Hematopoietic multipotent progenitor cell (in vitro differentiated cells): ENCODE data around the gene BRME1. TPM values are rescaled to one million over a fixed set of nuclear protein-coding genes. Genes with fewer than 3 reads are reported as not detected.

ENCODE experiments used
- DNase-seq, 3 donors: peaks; one replicate each; pipeline ENCODE4 v3.0.0-alpha.2; 2011 to 2015; ENCODE audit warnings: low read depth in 2 of 3, low spot score in 2 of 3
- total RNA-seq: library from RNA; depleted of rRNA; stranded (reverse); fragments of >200 nt; gene quantifications from one replicate; pipeline ENCODE4 v1.2.3, GENCODE V29; 2012

The BRME1 gene
- total RNA-seq, 1 donor: 2.4 TPM

GRCh38 chr19:13890136-13890535 is 15.8 kb downstream of the BRME1 start:
- DNase-seq: no peak

DNA sequence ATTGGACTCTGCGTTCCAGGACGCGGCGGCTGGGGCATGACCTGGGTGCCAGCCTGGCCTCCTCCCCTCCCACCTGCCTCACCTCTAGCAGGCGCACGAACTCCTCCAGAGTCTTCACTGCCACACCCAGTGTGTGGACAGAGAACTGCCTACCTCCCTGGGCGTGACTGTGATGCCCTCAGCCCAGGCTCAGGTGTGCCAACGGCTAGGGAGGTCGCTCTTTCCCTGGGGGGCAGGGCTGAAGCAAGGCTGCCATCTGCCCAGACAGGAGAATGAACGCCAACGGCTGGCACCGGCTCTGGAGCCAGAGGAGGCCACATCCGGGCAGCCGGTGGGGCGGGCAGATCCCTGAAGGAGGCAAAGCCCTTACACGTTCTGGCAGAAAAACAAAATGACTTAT is 17.6 kb downstream of the BRME1 start:
- no peak for DNase-seq

- DNase-seq: no peak
These were observed 18.4 kb downstream of the BRME1 start for GRCh38 chr19:13887517-13887916.

DNA sequence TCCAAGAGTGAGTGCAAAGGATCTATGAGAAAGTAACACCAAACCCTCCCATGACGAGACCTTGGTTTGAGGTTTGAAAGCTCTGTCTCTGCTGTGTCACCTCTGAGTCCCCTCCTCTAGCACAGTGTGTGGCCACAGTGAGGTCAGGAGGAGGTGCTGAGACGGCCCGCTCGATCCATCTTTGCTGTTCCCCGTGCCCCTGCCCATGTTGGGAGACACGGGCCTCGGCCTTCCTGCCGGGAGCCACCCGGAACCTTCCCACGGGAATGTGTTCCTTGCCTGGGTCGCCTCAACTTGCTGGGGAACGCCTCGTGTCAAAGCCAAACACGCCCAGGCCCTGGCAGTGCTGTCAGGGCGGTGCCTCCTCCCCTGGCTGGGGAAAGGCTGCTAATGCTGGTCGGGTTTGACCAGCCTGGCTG is 18.9 kb downstream of the BRME1 start:
- DNase-seq: no peak

- no peak for DNase-seq
These were observed 20.0 kb downstream of the BRME1 start for GRCh38 chr19:13885826-13886365.

DNA sequence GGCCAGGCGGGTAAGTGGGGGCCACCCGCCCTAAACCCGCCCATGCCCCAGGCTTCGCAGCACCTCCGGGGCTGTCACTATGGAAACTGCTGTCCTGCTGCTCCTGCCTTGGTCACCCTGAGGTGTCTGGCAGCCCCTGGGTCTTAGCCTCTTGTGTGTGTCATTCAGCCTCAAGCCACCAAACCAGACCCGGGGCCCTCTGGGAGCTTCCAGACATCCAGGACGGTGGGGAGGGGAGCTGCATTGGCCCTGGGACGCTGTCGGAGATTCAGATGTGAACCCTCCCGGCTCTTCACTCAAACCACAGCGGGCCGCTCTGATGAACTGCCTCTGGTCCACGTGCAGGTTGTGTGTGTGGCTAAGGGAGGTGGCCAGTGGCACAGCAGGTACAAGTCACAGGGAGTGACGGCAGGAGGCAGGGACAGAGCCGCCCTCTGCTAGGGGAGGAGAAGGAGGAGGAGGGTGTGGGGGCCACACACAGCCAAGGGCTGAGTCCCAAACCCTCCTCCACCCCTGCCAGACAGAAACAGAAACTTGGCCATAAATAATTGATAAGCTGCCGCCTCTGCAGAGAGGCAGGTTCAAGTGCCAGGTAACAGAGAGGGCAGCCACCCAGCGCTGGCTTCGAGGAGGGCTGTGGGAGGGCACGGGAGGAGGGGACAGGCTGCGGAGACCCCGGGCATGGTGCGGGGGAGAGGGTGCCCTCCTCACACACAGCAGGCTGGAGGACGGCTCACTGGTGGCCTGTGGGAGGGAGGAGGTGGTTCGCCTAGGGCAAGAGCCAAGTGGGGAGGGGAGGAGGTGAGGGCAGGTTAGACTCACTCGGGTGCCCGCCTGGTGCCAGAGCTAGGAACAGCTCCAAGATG is 21.0 kb downstream of the BRME1 start:
- DNase-seq: no peak

DNA sequence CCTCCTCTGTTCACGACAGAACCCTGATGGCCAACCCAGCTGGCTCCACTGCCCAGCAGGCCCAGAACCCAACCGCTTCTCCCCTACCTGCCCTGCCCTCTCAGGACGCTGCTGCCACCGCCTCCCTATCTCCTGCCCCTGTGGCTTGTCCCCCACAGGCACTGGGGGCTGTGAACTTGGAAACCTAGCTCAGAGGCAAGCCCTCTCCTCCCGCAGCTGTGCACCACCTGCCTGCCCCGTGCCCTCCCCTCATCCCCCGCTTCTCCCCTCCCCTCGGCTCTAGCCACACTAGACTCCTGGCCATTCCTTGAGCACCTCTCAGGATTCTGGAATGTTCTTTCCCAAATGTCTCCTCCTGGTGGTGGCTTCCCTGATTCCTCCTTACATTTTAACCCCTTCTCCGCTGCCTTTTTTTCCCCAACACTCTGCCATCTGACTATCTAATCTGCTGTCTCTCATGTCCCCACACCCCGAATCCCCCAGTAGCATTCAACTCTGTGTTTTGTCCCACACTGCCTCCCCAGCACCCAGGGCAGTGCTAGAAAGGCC is 22.3 kb downstream of the BRME1 start:
- no peak for DNase-seq

GRCh38 chr19:13882836-13883235 is 23.1 kb downstream of the BRME1 start:
- no peak for DNase-seq

DNA sequence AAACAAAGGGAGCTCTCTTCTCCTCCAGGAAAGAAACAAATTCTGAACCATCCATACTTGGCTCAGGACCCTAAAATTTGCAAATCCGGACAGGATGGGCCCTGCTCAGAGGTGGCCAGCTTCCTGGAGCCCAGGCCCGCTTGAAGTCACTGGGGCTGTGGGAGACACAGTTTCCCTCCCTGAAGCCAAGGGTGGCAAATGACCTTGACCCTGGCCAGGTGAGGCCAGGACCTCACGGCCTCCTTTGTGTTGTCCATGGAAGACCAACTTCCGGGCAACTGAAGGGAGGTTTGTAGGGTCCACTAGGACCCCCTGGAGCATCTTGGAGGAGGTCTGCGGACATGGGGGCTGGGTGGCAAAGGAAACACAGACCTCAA is 23.5 kb downstream of the BRME1 start:
- DNase-seq: no peak

DNA sequence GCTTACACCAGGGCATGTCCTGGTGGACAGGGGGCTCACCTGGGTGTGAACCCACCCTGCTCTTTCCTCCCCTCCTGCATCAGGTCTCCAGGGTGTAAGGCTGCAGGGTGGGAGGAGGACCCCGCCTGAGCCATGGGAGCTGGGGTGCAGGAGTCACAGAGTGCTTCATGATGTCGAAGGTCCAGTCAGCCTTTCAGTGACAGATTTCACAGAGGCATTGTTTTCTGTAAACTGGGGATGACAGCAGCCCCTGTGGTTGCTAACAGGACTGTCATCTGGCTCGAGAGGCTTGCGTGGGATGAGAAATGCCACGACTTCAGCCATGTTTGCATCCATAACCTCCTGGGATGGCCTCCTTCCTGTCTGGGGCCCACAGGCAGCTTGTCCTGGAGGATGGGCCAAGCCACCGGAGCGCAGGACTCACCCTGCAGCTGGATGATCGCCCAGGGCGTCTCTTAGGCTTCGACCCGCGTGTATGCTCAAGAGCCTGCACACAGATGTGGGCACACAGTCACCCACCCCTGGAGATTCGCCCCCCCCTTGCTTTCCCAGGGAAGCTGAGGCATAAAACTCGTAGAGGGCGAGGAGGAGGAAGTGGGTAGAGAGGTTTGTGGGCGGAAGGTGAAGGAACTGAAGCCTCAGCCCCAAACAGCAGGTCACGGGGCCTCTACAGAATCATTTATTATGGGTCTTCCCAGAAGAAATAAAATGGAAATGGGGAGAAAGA is 24.1 kb downstream of the BRME1 start:
- DNase-seq: peak in 2 of 3 donors; percentile 43 to 49

GRCh38 chr19:13881251-13881691 is 24.6 kb downstream of the BRME1 start:
- peak in 2 of 3 donors; percentile 48 to 54 for DNase-seq

DNA sequence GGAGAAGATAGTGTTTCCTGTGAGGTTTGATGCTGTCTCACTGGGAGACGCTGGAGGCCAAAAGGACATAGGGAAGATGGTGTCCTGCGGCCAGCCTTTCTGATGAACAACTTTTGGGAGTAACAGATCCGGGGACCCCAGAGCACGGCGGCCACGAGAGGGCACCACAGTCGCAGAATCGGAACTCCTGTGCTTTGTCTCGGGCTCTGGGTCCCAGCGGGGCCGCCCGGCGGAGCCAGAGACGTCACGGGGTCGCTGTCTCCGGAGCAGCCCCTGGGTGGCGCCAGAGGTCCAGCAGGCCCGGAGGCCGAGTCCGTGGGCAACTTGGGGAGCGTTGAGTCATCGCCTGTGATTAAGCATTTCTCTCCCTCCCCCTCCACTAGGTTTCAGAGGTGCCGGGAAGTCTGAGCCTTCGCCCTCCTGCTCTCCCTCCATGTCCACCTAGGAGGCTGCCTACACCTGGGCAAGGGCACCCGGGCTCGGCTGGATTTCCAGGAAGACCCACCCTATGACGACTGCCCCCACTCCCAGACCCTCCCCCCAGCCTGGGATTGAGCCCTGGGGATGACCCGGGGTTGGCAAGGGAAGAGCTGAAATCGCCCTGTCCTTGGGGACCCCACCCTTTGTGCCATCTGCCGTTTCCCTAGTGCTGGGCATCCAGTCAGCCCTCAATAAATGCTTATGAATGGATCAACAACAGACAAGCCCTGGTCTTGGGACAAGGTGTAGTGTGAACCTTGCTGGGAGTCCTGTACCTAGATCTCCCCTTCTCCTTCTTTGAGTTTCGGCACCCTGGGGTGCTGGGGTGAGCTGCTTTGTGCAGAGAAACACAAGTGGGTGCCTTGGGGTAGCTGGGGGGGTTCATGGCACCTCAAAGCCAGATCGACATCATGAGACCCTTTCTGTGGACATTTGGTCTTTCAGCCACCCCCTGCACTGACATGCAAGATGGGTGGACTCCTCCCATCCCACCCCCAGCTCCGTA is 25.6 kb downstream of the BRME1 start:
- DNase-seq: peak; percentile 91 to 97 (median 97)

- no peak for DNase-seq
These were observed 28.6 kb downstream of the BRME1 start for GRCh38 chr19:13877303-13877702.

- DNase-seq: no peak
These were observed 29.1 kb downstream of the BRME1 start, which contains the start of gene NANOS3 for GRCh38 chr19:13876834-13877233. Gene NANOS3, plus strand, starts transcription at chr19:13877134. Its CDS starts 115 bp downstream, at chr19:13877249.

DNA sequence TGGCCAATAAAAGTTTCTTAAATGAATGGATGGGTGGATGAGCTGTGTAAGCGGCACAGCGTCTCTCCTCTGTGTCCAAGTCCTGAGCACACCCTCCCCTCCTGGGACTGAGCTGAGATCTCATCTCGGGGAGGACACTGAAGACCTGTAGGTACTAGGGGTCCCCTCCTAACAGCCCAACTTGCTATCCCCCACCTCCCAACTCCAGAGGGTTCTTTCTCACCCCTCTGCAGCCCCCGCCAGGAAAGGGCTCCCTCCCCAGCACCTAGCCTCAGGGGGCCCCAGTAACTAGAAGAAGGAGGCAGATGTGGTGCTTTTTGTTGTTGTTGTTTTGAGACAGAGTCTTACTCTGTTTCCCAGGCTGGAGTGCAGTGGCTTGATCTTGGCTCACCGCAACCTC is 30.1 kb downstream of the BRME1 start:
- no peak for DNase-seq

GRCh38 chr19:13873834-13874515 is 31.9 kb downstream of the BRME1 start:
- no peak for DNase-seq

DNA sequence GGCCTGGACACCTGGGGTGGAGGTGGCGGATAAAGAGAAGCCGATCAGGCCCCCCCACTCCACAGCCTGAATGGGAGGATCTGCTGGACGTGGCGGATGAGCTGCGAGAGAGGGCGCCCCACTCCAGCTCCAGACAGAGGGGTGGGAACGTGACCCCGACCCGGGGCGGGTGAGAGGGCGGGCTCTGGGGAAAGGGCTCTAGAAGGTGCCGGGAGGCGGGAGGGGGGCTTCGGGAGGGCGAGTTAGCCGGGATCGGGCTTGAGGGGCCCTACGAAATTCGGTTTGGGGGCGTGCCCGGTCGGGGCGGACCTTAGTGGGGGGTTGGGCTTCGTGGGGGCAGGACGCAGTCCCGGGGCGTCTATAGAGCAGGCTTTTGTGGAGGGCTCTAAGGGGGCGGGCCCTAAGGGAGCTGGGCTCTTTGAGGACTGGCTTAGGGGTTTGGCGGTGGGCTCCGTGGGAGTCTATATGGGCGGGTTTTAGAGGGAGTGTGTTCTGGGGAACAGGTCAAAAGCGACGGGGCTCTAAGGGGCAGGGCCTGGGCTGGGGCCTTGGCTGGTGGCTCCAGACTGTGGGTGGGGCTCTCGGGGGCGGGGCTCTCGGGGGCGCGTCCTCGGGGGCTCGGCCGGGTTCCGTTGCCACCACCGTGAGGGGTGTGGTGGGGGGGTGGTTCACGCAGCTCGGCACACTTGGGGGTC is 33.1 kb downstream of the BRME1 start:
- peak in 2 of 3 donors; percentile 88 to 91 for DNase-seq

GRCh38 chr19:13872339-13872694 is 33.6 kb downstream of the BRME1 start:
- DNase-seq: no peak

DNA sequence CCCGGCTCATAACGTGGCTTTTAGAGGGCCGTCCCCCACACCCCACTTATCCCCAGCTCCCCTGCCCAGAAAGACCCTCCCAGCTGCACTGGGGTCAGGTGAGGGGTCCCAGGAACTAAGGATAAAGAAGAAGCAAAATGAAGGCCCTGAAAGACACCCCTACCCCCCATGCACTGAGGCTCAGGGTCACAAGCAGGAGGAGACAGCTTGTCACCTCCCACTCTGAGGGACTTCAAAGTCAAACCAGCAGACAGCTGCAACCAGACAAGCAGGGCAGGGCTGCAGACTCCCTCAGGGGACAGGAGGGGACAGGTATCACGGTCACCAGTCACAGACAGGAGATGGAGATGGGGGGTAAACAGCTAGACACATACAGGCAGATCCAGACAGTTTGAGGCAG is 35.0 kb downstream of the BRME1 start:
- DNase-seq: no peak
